Lower lobe of right lung (tissue), 2 donors: ENCODE results near the gene TMC6. TPM values are rescaled to one million over a fixed set of nuclear protein-coding genes. Genes with fewer than 3 reads are reported as not detected.

Source experiments
- ATAC-seq, 2 donors: fragments of 200-7000 bp; cut with Tn5 transposase; one replicate each; pipeline ENCODE4 v1.9.1; 2020 to 2022; ENCODE audit warnings: mild to moderate bottlenecking in 2 of 2, moderate library complexity in 2 of 2
- DNase-seq: peaks from one replicate; pipeline ENCODE4 v3.0.0-alpha.2; 2020
- H3K27ac ChIP-seq: fragments of 200-600 bp; one replicate; pipeline ENCODE4 v1.8.0; 2022
- H3K27me3 ChIP-seq: fragments of 200-600 bp; one replicate; pipeline ENCODE4 v1.8.0; 2022; ENCODE audit warnings: low read depth
- H3K36me3 ChIP-seq: fragments of 200-600 bp; one replicate; pipeline ENCODE4 v1.8.0; 2022; ENCODE audit warnings: mild to moderate bottlenecking
- H3K4me1 ChIP-seq: fragments of 200-600 bp; one replicate; pipeline ENCODE4 v1.8.0; 2022
- H3K4me3 ChIP-seq: fragments of 200-600 bp; one replicate; pipeline ENCODE4 v1.8.0; 2022; ENCODE audit warnings: mild to moderate bottlenecking
- H3K9me3 ChIP-seq: fragments of 200-600 bp; one replicate; pipeline ENCODE4 v1.8.0; 2022
- intact Hi-C: fragments of 100-400 bp; cut with DNase I; formaldehyde crosslinking; loops from one replicate; pipeline ENCODE4 v1.11.0; 2022
- total RNA-seq: library from RNA; stranded (reverse); fragmentation: NEBNext Ultra II Directional; extraction: Animal tissue kit (Norgen Biotek cat#: 25700); gene quantifications from one replicate; pipeline ENCODE4 v1.2.1, GENCODE V29; 2021
- TF ChIP-seq, protein P1 (sequence below): fragments of 200-600 bp; IDR thresholded peaks from one replicate; pipeline ENCODE4 v1.8.0; 2022; ENCODE audit warnings: antibody characterized with exemption, mild to moderate bottlenecking
- donor health status: DM: no; HTN: yes; CAD: no; lungs with severe emphysema.

The TMC6 gene
- total RNA-seq, 1 donor from 2014 or later = 173 TPM

DNA sequence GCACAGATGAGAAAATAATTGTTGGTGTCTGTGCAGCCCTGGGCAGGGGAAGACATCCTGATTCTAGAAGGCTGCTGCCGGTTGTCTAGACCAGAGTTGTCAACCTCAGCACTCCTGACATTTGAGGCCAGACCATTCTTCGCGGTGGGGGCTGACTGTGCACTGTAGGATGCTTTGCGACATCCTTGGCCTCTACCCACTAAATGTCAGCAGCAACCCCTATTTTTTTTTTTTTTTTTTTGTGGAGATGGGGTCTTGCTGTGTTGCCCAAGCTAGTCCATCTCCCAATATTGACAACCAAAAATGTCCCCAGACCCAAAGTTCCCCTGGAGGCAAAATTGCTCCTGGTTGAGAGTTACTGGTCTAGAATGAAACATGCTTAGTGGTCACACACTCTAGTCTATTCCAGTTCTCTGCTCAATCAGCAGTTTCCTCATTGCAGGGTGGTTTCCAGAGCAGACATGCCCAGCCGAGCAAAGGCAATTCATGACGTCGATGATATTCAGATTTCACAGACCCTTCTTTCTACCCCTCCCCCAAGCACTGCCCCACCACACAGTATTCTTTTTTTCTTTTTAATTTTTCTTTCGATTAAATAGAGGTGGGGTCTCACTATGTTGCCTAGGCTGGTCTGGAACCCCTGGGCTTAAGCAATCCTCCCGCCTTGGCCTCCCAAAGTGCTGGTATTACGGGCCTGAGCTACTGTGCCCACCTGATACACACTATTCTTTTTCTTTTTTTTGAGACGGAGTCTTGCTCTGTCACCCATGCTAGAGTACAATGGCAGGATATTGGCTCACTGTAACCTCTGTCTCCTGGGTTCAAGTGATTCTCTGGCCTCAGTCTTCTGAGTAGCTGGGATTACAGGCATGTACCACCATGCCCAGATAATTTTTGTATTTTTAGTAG, 26.6 kb upstream of the TMC6 start:
- Histone ChIP-seq H3K4me3 (no peak overlapping the region), H3K36me3 (no peaks in the 10 kb centered on the region), H3K4me1 (peaks cover 16% of the 10 kb centered on the region), H3K27ac (no peak overlapping the region), H3K27me3 (no peaks in the 10 kb centered on the region), H3K9me3 (no peaks in the 10 kb centered on the region)
- no peak for DNase-seq
- intact Hi-C loops = no loop called here
- TF ChIP-seq, protein P1, sequence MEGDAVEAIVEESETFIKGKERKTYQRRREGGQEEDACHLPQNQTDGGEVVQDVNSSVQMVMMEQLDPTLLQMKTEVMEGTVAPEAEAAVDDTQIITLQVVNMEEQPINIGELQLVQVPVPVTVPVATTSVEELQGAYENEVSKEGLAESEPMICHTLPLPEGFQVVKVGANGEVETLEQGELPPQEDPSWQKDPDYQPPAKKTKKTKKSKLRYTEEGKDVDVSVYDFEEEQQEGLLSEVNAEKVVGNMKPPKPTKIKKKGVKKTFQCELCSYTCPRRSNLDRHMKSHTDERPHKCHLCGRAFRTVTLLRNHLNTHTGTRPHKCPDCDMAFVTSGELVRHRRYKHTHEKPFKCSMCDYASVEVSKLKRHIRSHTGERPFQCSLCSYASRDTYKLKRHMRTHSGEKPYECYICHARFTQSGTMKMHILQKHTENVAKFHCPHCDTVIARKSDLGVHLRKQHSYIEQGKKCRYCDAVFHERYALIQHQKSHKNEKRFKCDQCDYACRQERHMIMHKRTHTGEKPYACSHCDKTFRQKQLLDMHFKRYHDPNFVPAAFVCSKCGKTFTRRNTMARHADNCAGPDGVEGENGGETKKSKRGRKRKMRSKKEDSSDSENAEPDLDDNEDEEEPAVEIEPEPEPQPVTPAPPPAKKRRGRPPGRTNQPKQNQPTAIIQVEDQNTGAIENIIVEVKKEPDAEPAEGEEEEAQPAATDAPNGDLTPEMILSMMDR = no peak
- ATAC-seq = peak; percentile 38 to 67

GRCh38 chr17:78151514-78152008, 23.0 kb upstream of the TMC6 start:
- Histone ChIP-seq H3K27ac (peak overlapping the region; percentile 53), H3K27me3 (no peaks in the 10 kb centered on the region), H3K9me3 (no peaks in the 10 kb centered on the region), H3K4me1 (peaks cover 16% of the 10 kb centered on the region), H3K36me3 (no peaks in the 10 kb centered on the region), H3K4me3 (no peak overlapping the region)
- DNase-seq (no peak), ATAC-seq (peak; percentile 52 to 65)
- TF ChIP-seq, protein P1 = no peak
- intact Hi-C loops = no loop called here

GRCh38 chr17:78148286-78149016, 19.9 kb upstream of the TMC6 start:
- H3K4me1 ChIP-seq = peaks cover 46% of the 10 kb centered on the region
- no peaks in the 10 kb centered on the region for H3K9me3 ChIP-seq
- H3K4me3 ChIP-seq = no peak overlapping the region
- DNase-seq (no peak), ATAC-seq (no peak)
- intact Hi-C loops = no loop called here
- no peak overlapping the region for H3K27ac ChIP-seq
- TF ChIP-seq, protein P1 = no peak
- H3K36me3 ChIP-seq = no peaks in the 10 kb centered on the region
- no peaks in the 10 kb centered on the region for H3K27me3 ChIP-seq

- peaks cover 54% of the 10 kb centered on the region for H3K4me1 ChIP-seq
- no peaks in the 10 kb centered on the region for H3K27me3 ChIP-seq
- DNase-seq (peak; percentile 73), ATAC-seq (peak; percentile 15 to 52)
- TF ChIP-seq, protein P1 = no peak
- intact Hi-C loops = no loop called here
- peak overlapping the region; percentile 11 for H3K27ac ChIP-seq
- H3K9me3 ChIP-seq = no peaks in the 10 kb centered on the region
- no peaks in the 10 kb centered on the region for H3K36me3 ChIP-seq
- no peak overlapping the region for H3K4me3 ChIP-seq
Measured at GRCh38 chr17:78147315-78147998, 18.9 kb upstream of the TMC6 start.

DNA sequence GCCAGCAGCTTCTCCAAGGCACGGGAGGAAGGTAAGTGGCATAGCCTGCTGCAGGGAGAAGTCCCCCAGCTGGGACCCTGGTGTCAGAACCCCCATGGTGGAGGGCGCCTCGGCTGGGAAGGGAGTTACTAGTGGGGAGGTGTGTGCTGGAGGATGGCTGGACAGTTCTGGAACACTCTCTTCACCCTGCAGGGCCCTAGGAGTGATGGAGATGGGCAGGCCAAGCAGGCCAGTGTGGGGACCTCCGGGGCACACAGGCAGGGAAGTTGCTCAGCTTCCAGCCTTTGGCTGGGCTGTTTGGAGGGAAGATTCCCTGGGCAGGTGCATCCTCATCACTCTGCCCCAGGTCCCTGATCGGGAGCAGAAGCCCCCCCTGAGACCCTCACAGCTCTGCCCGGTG, 18.3 kb upstream of the TMC6 start:
- Histone ChIP-seq H3K4me3 (no peak overlapping the region), H3K27ac (peak overlapping the region; percentile 11), H3K36me3 (no peaks in the 10 kb centered on the region), H3K9me3 (no peaks in the 10 kb centered on the region), H3K27me3 (no peaks in the 10 kb centered on the region), H3K4me1 (peaks cover 59% of the 10 kb centered on the region)
- ATAC-seq (no peak), DNase-seq (no peak)
- TF ChIP-seq, protein P1 = no peak
- intact Hi-C loops = no loop called here
